GM18909 (cell line): ENCODE data around the gene COL5A3.
"Not testable (repeated sequence)": the region's sequence is repeated elsewhere in the genome, so short reads cannot be mapped to it uniquely, and the experiment has no call there.

Experiments
- ATAC-seq: cut with Tn5 transposase; IDR thresholded peaks from one replicate; pipeline ENCODE4 v1.9.1; 2021; ENCODE audit warnings: mild to moderate bottlenecking; ENCODE audit not compliant: unreplicated experiment, poor library complexity

The COL5A3 gene

DNA sequence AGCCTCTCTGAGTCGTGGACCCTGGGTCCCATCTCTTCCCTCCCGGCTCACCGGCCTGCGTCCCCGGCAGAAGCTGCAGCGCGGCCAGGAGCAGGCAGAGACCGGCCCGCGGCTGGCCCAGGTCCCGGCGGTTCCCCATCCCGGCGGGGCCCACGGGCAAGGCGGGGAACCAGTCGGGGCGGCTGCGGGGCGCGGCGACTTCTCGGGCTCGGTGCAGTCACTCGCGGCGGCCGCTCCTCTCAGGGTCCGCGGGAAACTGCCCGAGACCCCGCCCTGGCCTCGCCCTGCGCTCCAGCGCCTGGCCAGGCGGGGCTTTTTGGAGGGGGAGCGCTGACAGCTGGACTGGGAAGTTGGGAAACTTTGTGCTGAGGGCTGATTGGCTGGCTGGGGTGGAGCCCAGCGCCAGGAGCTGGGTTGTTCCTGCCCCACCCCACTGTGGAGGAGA lies at the start of gene COL5A3:
COL5A3 (minus strand) TSS at position 258 of the 445 bp plus-strand sequence; CDS start at position 139, 119 bp downstream.
- ATAC-seq: no peak

DNA sequence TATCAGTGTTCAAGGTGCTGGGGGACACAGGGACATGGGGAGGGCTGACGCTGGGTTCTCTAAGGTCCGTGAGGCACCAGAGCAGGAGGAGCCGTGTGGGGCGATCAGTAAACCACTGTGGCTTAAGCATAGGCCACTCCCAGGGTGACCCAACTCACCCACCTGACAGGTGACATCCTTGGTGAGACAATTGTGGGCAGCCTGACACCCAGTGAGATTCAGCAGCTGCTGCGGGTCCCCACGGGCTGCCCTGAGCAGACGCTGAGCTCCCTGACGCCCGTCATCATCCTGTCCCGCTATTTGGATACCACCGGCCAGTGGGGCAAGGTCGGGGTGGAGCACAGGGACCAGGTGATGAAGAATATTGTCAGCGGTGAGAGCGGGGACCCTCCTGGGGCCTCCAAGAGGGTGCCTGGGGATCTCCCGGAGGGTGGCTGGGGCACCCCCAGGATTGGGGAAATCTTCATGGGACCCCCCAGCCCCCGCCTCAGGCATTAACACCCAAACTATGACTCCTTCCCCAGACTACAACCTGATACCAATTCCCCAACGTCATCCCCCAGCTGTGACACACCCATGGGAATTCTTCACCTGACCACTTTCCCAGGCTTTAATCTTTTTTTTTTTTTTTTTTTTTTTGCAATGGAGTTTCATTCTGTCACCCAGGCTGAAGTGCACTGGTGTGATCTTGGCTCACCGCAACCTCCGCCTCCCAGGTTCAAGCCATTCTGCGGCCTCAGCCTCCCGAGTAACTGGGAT lies 42.5 kb upstream of the COL5A3 start:
- ATAC-seq: no peak

DNA sequence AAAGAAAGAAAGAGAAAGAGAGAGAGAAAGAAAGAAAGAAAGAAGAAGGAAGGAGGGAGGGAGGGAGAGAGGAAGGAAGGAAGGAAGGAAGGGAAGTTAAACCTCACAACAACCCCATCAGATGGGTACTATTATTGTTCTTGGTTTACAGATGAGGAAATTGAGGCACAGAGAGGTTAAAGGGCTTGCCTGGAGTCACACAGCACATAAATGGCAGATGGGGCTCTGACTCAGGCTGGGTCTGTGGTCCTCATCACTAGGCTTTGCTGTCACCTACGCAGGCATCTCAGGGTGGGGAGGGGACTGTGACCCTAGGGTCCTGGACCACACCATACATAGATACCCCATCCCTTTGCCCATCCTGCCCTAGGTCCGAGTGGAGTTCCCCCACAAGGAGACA lies 39.3 kb upstream of the COL5A3 start:
- no peak for ATAC-seq

DNA sequence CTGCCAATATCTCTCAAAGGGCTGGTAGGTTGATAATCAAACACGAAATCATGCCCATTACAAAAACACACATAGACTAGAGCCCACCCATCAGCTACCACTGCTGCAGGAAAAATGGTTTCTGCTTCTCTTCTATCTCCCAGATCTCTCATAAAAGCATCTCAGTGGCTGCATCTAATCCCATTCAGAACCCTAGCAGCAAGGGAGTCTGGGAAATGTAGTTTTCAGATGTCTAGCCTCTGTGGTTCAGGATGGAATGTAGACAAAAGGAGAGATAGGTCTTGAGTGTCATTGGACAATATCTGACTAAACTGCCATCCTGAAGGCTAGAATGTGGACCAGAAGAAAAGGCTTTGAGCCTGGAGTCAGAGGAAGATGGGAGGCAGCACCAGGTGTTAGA lies 35.1 kb upstream of the COL5A3 start:
- no peak for ATAC-seq

DNA sequence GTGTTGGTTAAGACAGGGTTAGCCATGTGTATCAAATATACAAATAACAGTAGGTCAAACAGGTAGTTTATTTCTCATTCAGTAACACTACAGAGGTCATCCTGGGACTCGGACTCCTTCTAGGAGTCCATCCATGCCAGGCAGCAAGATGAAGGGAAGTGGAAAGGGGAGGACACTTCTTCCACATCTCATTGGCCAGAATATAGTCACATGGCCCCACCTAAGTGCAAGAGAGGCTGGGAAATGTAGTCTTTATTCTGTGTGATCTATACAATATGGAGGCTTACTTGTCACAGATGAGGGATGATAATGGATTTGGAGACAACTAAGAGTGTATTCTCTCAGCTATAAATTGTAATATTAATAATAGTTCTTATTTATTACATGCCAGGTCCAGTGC lies 34.1 kb upstream of the COL5A3 start:
- ATAC-seq: no peak

DNA sequence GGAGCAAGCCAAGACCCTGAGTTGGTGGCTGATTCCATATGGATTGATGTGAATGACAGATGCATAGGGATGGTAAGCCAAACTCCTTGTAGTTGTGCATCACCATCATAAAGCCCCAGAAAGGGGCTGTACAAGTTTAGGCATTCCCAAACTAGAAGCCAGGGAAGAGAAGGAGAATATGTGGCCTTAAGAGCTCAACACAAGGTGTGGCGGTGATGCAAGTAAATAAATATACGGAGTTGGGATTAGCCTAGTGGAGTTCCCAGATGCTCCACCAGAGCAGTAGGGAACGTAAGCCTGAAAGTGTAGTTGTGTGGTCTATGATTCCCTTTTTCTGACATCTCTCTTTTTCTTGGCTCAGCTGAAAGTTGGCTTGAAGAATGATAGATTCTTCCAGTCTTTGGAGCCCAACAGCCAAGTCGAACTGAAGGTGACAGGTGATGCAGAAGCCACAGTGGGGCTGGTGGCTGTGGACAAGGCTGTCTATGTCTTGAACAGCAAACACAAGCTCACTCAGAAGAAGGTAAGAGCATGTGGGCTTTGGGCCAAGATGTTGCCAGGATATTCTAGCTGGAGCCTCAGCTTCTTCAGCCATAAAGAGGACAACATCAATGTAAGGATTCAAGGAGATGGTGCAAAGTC lies 33.1 kb upstream of the COL5A3 start:
- no peak for ATAC-seq

DNA sequence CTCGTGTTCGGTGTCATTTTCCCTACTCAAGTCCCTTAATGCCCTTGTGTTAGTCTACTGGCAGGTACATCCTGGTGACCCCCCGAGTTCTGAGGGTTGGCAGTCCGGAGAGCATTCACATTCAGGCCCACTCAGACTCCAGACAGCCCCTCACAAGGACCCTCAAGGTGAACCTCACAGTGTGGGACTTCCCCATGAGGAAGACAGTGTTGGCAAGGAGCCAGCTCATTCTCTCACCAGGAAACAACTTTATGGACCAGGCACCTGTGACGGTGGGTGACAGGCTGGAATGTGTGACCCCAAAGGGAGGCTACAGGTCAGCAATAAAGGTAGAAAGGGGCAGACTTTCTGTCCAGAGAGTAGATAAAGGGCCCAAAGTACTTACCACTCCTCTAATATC lies 27.5 kb upstream of the COL5A3 start:
- ATAC-seq: no peak

DNA sequence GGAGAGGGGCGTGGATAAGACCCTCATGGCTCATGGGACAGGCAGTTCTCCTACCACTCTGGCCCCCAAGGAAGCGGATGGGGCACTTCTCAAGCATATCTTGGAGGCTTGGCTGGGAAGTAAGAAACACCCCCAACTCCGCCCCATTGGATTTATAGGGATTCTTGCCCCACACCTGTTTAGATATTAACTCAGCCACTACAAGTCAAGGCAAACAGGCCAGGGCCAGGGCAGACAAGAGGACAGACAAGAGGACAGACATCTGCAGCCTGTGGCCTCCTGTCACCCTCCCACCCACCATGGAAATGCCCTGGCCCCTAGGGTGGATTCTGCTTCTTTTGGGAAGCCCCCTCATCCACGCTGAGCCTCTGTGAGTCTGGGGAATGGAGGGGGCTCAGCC lies 27.1 kb upstream of the COL5A3 start:
- no peak for ATAC-seq

DNA sequence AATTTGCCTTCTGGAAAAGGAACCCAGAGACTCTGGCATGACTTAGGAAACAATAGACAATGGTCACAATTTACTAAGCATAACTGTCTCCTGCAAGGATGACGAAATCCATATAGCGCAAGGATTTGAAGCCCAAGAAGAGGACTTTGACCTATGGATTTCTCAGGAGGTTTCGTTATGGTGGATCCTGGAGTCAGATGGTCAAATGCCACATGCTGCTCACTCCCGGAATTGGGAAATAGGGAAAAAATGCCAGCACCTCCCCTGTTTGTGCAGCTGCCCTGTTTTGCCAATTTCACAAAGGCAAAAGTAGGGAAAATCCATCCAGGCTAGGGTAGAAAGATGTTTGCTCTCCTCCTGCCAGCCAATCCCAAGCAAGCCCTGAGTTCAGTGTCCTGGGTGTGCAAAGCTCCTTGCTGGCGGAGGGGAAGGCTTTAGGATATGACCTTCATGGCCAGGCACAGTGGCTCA lies 26.3 kb upstream of the COL5A3 start:
- ATAC-seq: no peak

DNA sequence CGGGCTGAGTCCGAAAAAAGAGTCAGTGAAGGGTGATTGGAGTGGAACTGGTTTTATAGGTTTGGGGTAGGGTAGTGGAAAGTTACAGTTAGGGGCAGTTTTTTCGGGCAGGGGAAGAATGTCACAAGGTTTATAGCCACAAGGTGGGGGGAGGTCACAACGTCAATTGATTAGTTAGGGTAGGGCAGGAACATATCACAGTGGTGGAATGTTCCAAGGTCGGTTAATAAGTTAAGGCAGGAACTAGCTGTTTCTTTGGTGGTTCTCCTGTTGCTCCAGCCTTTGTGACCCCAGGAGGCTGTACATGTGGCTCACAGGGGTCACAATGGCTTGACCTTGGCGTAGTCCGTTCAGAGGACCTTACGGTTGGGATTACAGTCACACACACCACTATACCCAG lies 23.3 kb upstream of the COL5A3 start:
- ATAC-seq: no peak

DNA sequence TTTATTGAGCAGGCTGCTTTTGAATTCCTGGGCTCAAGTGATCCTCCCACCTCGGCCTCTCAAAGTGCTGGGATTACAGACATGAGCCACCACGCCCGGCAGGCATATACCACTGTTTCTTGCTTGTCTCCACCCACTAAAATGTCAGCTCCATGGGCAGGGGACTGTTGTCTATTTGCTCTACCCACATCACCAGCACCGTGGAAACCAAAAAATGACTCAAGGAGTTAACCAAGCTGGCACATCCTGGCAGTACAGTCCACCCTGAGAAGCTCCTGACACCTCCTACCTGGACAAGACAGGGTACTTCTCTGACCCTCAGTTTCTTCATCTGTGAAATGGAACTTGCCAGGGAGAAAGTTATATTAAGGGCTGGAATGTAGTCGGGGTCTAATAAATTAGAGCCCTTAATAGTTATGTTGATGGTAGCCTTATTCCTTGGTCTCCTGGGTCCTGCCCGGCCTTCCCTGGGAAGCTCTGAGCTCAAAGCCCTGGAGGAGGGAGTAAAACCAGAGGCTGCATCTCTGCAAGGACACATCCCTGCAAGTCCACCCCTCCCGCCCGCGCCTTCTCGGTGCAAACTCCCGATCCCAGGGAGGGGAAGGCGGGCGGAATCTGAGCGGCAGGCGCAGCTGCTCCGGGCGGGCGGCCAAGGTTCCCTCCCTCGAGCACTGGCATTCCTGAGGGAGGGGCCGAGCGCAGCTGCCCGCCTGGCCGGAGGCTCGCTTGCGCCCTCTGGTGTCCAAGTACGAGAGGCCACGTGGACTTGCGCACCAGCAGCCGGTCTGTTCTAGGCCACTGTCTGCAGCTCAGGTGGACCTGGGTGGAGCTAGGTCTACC lies 17.1 kb upstream of the COL5A3 start:
- ATAC-seq: no peak

DNA sequence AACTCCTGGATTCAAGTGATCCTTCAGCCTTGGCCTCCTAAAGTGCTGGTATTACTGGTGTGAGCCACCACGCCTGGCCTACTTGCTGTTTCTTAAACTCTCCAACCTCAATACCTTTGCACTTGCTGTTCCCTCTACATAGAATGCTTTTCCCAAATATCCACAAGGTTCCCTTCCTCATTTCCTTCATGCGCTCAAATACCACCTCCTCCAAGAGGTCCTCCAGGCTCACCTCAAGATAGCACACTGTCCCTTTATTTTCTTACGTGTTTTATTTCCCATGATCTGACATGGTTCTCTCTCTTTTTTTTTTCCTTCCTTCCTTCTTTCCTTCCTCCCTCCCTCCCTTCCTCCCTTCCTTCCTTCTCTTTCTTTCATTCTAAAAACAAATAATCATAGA lies 16.4 kb upstream of the COL5A3 start:
- no peak for ATAC-seq

DNA sequence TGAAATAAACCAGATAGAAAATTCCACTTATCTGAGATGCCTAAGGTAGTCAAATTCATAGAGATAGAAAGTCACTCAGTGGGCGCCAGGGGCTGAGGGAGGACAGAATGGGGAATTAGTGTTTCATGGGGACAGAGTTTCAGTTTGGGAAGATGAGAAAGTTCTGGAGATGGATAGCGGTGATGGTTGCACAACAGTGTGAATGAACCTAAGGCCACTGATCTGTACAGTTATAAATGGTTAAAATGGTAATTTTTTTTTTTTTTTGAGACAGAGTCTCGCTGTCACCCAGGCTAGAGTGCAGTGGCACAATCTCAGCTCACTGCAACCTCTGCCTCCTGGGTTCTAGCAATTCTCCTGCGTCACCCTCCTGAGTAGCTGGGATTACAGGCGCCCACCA lies 12.8 kb upstream of the COL5A3 start:
- ATAC-seq: not testable (repeated sequence)

DNA sequence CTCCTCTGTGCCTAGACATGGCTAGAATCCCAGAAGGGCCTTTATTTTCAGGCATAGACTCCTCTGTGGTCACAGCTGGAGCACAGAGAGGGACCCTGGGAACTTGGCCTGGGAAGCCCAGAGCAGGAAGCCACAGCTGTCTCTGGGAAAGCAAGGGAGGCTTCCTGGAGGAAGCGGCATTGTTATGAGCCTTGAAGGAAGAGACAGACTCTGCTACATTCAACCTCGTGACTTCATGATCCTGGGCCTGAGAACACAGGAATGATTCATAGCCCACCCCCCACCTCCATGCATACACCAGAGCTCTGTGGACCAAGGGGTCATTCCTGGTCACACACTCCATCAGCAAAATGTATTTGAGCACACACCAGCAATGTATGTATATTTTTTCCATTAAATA lies 11.6 kb upstream of the COL5A3 start:
- ATAC-seq: no peak

DNA sequence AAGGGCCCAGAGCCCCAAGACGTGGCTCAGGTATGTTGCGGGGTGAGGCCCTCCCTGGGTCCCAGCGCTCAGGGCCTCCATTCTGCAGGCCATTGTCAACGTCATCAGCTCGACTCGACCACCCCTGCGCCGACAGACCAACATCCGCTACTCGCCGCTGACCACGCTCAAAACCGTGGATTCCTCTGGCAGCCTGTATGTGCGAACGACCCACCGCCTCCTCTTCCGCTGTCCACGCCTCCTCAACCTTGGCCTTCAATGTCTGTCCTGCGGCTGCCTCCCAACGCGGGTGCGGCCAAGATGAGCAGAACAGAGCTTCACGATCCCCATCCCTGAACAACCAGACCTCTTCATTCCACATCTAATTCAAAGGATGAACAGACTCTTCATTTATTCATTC lies 11.1 kb upstream of the COL5A3 start:
- no peak for ATAC-seq

DNA sequence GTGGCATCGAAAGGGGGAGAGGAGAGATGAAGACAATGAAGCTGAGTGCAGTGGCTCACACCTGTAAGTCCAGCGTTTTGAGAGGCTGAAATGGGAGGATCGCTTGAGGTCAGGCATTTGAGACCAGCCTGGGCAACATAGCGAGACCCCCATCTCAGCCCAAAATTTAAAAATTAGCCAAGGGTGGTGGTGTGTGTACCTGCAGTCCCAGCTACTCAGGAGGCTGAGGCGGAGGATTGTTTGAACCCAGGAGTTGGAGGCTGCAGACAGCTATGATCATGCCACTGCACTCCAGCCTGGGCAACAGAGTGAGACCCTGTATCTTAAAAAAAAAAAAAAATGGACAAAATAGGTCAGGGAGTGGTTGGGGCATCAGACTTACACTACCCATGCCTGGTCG lies 10.5 kb upstream of the COL5A3 start:
- no peak for ATAC-seq

DNA sequence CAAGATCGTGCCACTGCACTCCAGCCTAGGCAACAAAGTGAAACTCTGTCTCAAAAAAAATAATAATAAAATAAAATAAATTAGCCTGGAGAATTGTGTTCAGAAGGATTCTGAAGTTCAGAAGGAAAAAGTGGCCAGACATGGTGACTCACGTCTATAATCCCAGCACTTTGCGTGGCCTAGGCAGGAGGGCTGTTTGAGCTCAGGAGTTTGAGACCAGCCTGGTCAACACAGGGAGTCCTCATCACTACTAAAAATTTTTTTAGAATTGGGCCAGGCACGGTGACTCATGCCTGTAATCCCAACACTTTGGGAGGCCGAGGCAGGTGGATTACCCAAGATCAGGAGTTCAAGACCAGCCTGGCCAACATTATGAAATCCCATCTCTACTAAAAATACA lies 8.9 kb upstream of the COL5A3 start:
- ATAC-seq: no peak

DNA sequence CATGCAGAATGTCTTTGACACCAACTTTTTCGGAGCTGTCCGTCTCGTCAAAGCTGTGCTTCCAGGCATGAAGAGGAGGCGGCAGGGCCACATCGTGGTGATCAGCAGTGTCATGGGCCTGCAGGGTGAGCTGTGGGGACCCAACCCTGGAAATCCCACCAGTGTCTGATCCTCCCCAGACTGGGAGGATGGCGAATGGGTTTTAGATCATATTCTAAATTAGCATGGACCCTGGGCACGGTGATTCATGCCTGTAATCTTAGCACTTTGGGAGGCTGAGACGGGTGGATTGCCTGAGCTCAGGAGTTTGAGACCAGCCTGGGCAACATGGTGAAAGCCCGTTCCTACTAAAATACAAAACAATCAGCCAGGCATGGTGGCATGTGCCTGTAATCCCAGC lies 8.5 kb upstream of the COL5A3 start:
- ATAC-seq: no peak

DNA sequence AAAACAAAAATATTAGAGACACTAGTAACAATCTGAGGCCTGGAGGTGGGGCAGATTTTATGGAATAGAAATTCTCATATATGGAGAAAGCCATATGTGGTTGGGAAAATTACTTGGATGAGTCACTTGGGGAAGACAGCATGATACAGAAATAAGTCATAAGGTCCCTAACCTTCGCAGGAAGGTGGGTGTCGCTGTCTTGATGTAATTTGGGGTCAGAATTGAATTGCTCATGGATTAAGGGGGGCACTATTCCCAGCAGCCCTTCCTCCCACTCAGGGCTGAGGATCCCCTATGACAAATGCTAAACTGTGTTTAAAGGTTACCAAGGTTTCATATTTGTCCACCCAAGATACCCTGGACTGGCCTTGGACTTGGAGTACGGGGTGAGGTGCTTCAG lies 8.0 kb upstream of the COL5A3 start:
- no peak for ATAC-seq

DNA sequence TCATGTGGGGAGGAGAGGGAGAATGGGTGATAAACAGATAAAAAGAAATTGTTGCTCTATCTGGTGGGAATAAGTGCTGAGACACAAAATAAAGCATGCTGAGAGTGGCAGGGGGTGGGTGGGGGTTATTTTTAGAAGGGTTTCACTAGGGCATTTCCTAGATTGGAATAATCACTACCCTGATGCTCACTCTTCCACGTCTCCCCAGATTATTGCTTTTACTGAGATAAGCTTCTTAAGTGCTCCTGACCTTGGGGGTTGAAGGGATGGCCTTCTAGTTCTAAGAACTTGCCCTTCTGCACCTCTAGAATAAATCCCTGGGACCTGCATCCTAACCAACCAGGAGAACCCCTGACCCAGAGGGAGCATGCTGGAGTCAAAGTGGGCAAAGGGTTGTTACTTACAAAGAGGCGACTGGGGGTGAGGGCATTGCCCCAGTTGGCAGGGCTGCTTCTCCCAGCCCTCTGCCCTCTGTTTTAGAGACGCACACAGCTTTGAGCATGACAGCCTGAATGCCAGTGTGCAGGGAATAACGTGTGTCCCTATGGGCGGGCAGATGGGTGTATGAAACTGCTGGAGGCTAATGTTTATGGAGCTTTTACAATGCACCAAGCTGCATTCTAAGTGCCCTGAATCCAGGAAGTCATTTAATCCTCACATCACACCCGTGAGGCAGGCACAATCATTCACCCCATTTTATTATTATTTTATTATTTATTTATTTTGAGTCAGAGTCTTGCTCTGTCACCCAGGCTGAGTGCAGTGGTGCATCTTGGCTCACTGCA lies 3.7 kb upstream of the COL5A3 start:
- no peak for ATAC-seq
